HCT116 (cell line): Measurements from ENCODE around the gene CCDC126. TPM values are rescaled to one million over a fixed set of nuclear protein-coding genes. Genes with fewer than 3 reads are reported as not detected.

Experiments
- ATAC-seq: fragments of 200-7000 bp; cut with Tn5 transposase; 2 replicates; pipeline ENCODE4 v1.9.1; 2020; ENCODE audit warnings: mild to moderate bottlenecking, moderate library complexity
- BruUV-seq: library from RNA; stranded (reverse); fragments of 400-500 nt; replicated peaks from 2 replicates; lab custom pipeline; 2021; lab: Mats Ljungman, UMichigan
- CTCF ChIA-PET: fragments of 300-600 bp; sonication (Branson Sonifier 250); formaldehyde crosslinking; loops from one replicate; lab custom pipeline; 2021; ENCODE audit warnings: antibody characterized with exemption; lab: Charles Lee
- POLR2A ChIA-PET: fragments of 300-600, 350-600 bp; sonication (Branson Sonifier 250); formaldehyde crosslinking; loops from one replicate; lab custom pipeline; 2021; ENCODE audit warnings: antibody characterized with exemption; lab: Charles Lee
- RAD21 ChIA-PET, 2 experiments: fragments of 300-600 bp; sonication (Branson Sonifier 250); formaldehyde crosslinking; loops; one replicate each; lab custom pipeline; 2023; ENCODE audit warnings: low total read pairs in 2 of 2; ENCODE audit not compliant: uncharacterized antibody in 2 of 2, unreplicated experiment in 2 of 2, low non-redundant PET in 1 of 2; lab: Charles Lee
- DNase-seq: peaks from one replicate; pipeline ENCODE4 v3.0.0-alpha.2; 2010; ENCODE audit warnings: low read depth, low spot score
- H2AFZ ChIP-seq: fragments of 200-600 bp; shearing (Covaris generic), sonication (generic); 2 replicates; pipeline ENCODE4 v1.6.1; 2017; ENCODE audit warnings: low read depth, mixed run types, mixed read lengths, antibody characterized with exemption, low read length; ENCODE audit not compliant: poor library complexity, severe bottlenecking
- H3K27ac ChIP-seq: 2 replicates; pipeline ENCODE4 v1.5.1; 2012; ENCODE audit warnings: low read depth, low read length
- H3K27me3 ChIP-seq: fragments of 200-600 bp; sonication (generic); 2 replicates; pipeline ENCODE4 v1.6.1; 2016; ENCODE audit warnings: mixed run types, low read length, mixed read lengths; ENCODE audit not compliant: insufficient read depth
- H3K36me3 ChIP-seq, 2 experiments: fragments of 200-500 bp in 1 of 2; fragments of 200-600 bp in 1 of 2; sonication (Bioruptor generic) in 1 of 2; sonication (generic) in 1 of 2; 2 replicates each; pipeline versions ENCODE4 v1.5.1 to v1.6.1; 2014 to 2016; ENCODE audit warnings: low read length in 2 of 2, inconsistent platforms in 1 of 2, mixed read lengths in 1 of 2, mixed run types in 1 of 2; ENCODE audit not compliant: insufficient read depth in 2 of 2, control insufficient read depth in 1 of 2
- H3K4me1 ChIP-seq, 2 experiments: fragments of 200-600 bp in 1 of 2; sonication (generic) in 1 of 2; 2 replicates each; pipeline versions ENCODE4 v1.5.1 to v1.6.1; 2012 to 2017; ENCODE audit warnings: low read length in 2 of 2, inconsistent platforms in 1 of 2, mild to moderate bottlenecking in 1 of 2, mixed read lengths in 1 of 2, mixed run types in 1 of 2, moderate library complexity in 1 of 2; ENCODE audit not compliant: insufficient read depth in 2 of 2, control insufficient read depth in 1 of 2
- H3K4me2 ChIP-seq: fragments of 200-600 bp; sonication (generic); 2 replicates; pipeline ENCODE4 v1.6.1; 2017; ENCODE audit warnings: mixed run types, low read length, mixed read lengths
- H3K4me3 ChIP-seq, 2 experiments: fragments of 200-600 bp in 1 of 2; sonication (generic) in 1 of 2; replicated peaks in 1 of 2; 2 replicates each; pipeline ENCODE4 v1.5.1; 2011 to 2016; ENCODE audit warnings: low read length in 2 of 2, control low read depth in 1 of 2, low read depth in 1 of 2, mild to moderate bottlenecking in 1 of 2, mixed read lengths in 1 of 2, mixed run types in 1 of 2
- H3K79me2 ChIP-seq: fragments of 200-600 bp; sonication (generic); 2 replicates; pipeline ENCODE4 v1.6.1; 2017; ENCODE audit warnings: mild to moderate bottlenecking, mixed run types, low read length, moderate library complexity, mixed read lengths; ENCODE audit not compliant: insufficient read depth
- H3K9ac ChIP-seq: fragments of 200-600 bp; sonication (generic); 2 replicates; pipeline ENCODE4 v1.6.1; 2016; ENCODE audit warnings: low read length, mixed read lengths
- H3K9me2 ChIP-seq: fragments of 200-600 bp; sonication (generic), shearing (Covaris generic); 2 replicates; pipeline ENCODE4 v1.6.1; 2017; ENCODE audit warnings: mixed run types, mild to moderate bottlenecking, moderate library complexity; ENCODE audit not compliant: insufficient read depth
- H3K9me3 ChIP-seq, 2 experiments: fragments of 200-500 bp in 1 of 2; fragments of 200-600 bp in 1 of 2; sonication (Bioruptor generic) in 1 of 2; sonication (generic) in 1 of 2; 2 replicates each; pipeline ENCODE4 v1.6.1; 2014 to 2017; ENCODE audit warnings: low read length in 2 of 2, mixed read lengths in 2 of 2, inconsistent platforms in 1 of 2, low read depth in 1 of 2, mild to moderate bottlenecking in 1 of 2, mixed run types in 1 of 2, moderate library complexity in 1 of 2; ENCODE audit not compliant: control insufficient read depth in 1 of 2, insufficient read depth in 1 of 2
- H4K20me1 ChIP-seq: fragments of 200-600 bp; sonication (generic), shearing (Covaris generic); 2 replicates; pipeline ENCODE4 v1.6.1; 2017; ENCODE audit warnings: mixed run types, mild to moderate bottlenecking, moderate library complexity; ENCODE audit not compliant: insufficient read depth
- ATF3 ChIP-seq: IDR thresholded peaks from 2 replicates; pipeline ENCODE4 v1.6.1; 2012
- CBX3 ChIP-seq: IDR thresholded peaks from 2 replicates; pipeline ENCODE4 v1.6.1; 2012; ENCODE audit warnings: low read depth
- CEBPB ChIP-seq: IDR thresholded peaks from 2 replicates; pipeline ENCODE4 v1.6.1; 2012; ENCODE audit warnings: low read depth
- CTCF ChIP-seq, 3 experiments: fragments of 200-600 bp in 1 of 3; sonication (generic) in 1 of 3; IDR thresholded peaks in 2 of 3; conservative IDR thresholded peaks in 1 of 3; 2 replicates each; pipeline ENCODE4 v1.5.1; 2012 to 2017; ENCODE audit warnings: low read depth in 2 of 3, low read length in 2 of 3, antibody characterized with exemption in 1 of 3, borderline replicate concordance in 1 of 3, control low read depth in 1 of 3, mild to moderate bottlenecking in 1 of 3, mixed read lengths in 1 of 3, mixed run types in 1 of 3, moderate library complexity in 1 of 3; ENCODE audit not compliant: insufficient read depth in 1 of 3
- EGR1 ChIP-seq: IDR thresholded peaks from 2 replicates; pipeline ENCODE4 v1.6.1; 2012; ENCODE audit warnings: low read depth
- ELF1 ChIP-seq: IDR thresholded peaks from 2 replicates; pipeline ENCODE4 v1.6.1; 2012; ENCODE audit warnings: low read depth, borderline replicate concordance
- EZH2 ChIP-seq: fragments of 200-600 bp; sonication (generic); IDR thresholded peaks from 2 replicates; pipeline ENCODE4 v1.6.1; 2017; ENCODE audit warnings: antibody characterized with exemption, mixed run types
- EZH2phosphoT487 ChIP-seq: fragments of 200-600 bp; IDR thresholded peaks from 2 replicates; pipeline ENCODE4 v1.6.1; 2018; ENCODE audit warnings: antibody characterized with exemption, borderline replicate concordance
- FOSL1 ChIP-seq: IDR thresholded peaks from 2 replicates; pipeline ENCODE4 v1.6.1; 2012; ENCODE audit warnings: low read depth
- JUND ChIP-seq: IDR thresholded peaks from 2 replicates; pipeline ENCODE4 v1.6.1; 2012
- POLR2A ChIP-seq: IDR thresholded peaks from 2 replicates; pipeline ENCODE4 v1.7.0; 2011; ENCODE audit warnings: borderline replicate concordance; ENCODE audit not compliant: insufficient read depth, insufficient read length; ENCODE audit errors: extremely low read depth
- POLR2AphosphoS5 ChIP-seq: IDR thresholded peaks from 2 replicates; pipeline ENCODE4 v1.6.1; 2011; ENCODE audit warnings: mild to moderate bottlenecking, low read depth, low read length, moderate library complexity
- RAD21 ChIP-seq: IDR thresholded peaks from 2 replicates; pipeline ENCODE4 v1.6.1; 2012; ENCODE audit warnings: low read depth, mild to moderate bottlenecking
- SP1 ChIP-seq: IDR thresholded peaks from 2 replicates; pipeline ENCODE4 v1.6.1; 2012; ENCODE audit warnings: low read depth
- SRF ChIP-seq: IDR thresholded peaks from 2 replicates; pipeline ENCODE4 v1.6.1; 2012; ENCODE audit warnings: low read depth
- TCF7L2 ChIP-seq: IDR thresholded peaks from 2 replicates; pipeline ENCODE4 v1.7.0; 2011; ENCODE audit warnings: borderline replicate concordance, inconsistent platforms; ENCODE audit not compliant: insufficient read depth, insufficient read length; ENCODE audit errors: extremely low read depth
- YY1 ChIP-seq: IDR thresholded peaks from 2 replicates; pipeline ENCODE4 v1.6.1; 2011; ENCODE audit warnings: low read length, low read depth, moderate library complexity, mild to moderate bottlenecking; ENCODE audit not compliant: insufficient replicate concordance; ENCODE audit errors: extremely low read depth
- ZBTB33 ChIP-seq: IDR thresholded peaks from 2 replicates; pipeline ENCODE4 v1.6.1; 2011; ENCODE audit warnings: mild to moderate bottlenecking, low read length, moderate library complexity; ENCODE audit not compliant: insufficient replicate concordance; ENCODE audit errors: extremely low read depth
- ZFX ChIP-seq: fragments of 450-650 bp; IDR thresholded peaks from 2 replicates; pipeline ENCODE4 v1.6.1; 2017
- ZNF274 ChIP-seq: fragments of 200-500 bp; sonication (Bioruptor generic); IDR thresholded peaks from 2 replicates; pipeline ENCODE4 v1.6.1; 2014; ENCODE audit warnings: mild to moderate bottlenecking, low read depth, low read length, inconsistent platforms
- intact Hi-C: fragments of 100-400 bp; cut with micrococcal nuclease; formaldehyde crosslinking; loops from 2 replicates; pipeline ENCODE4 v1.10.0; 2022
- total RNA-seq: library from RNA; stranded (reverse); gene quantifications from one replicate; pipeline ENCODE4 v1.2.1, GENCODE V29; 2021; ENCODE audit not compliant: unreplicated experiment

CCDC126 gene
- total RNA-seq, 1 experiment from 2014 or later: 5.0 TPM

- POLR2A ChIA-PET: no interaction called here
- Histone ChIP-seq H2AFZ (peak overlapping the region; percentile 62), H3K4me3 (no peak overlapping the region), H4K20me1 (no peaks in the 10 kb centered on the region), H3K27me3 (no peaks in the 10 kb centered on the region), H3K79me2 (no peaks in the 10 kb centered on the region), H3K36me3 (no peaks in the 10 kb centered on the region), H3K9me3 (no peaks in the 10 kb centered on the region), H3K9me2 (no peaks in the 10 kb centered on the region), H3K27ac (no peak overlapping the region), H3K4me2 (peak overlapping the region; percentile 13; the same call in 1 of the 2 replicates), H3K9ac (no peak overlapping the region), H3K4me1 (peaks cover 0 to 4% of the 10 kb centered on the region in 2 experiments; a peak in 1 of 4 replicates)
- peak; percentile 77 for DNase-seq
- intact Hi-C loops: loop anchor here (1.0 to 5.0 kb wide), 7 partner anchors 23 to 1017 kb away; no protein-coding TSS in a partner anchor
- CTCF ChIA-PET: interaction anchor here (0.6 to 2.9 kb wide), 7 partner anchors 24 to 368 kb away, joined by 3 to 49 read pairs (median 4); partner anchors contain the start of gene STK31
- no TSS peak for BruUV-seq
- RAD21 ChIA-PET: interaction anchor here (0.6 to 1.1 kb wide), 4 partner anchors 127 to 485 kb away, joined by 3 to 6 read pairs (median 4); no protein-coding TSS in a partner anchor
- peak; percentile 99 for ATAC-seq
- TF ChIP-seq ZFX: no peak
- no peak for TF ChIP-seq ELF1
- no peak for TF ChIP-seq TCF7L2
- TF ChIP-seq RAD21: peak; percentile 97
- no peak for TF ChIP-seq SP1
- TF ChIP-seq EZH2: no peak
- TF ChIP-seq ATF3: no peak
- TF ChIP-seq CEBPB: no peak
- no peak for TF ChIP-seq CBX3
- TF ChIP-seq JUND: no peak
- TF ChIP-seq POLR2AphosphoS5: no peak
- TF ChIP-seq SRF: no peak
- TF ChIP-seq POLR2A: no peak
- TF ChIP-seq EZH2phosphoT487: no peak
- no peak for TF ChIP-seq ZBTB33
- peak; percentile 86 to 91 (median 90) for TF ChIP-seq CTCF (IDR thresholded peaks at IDR 0.05 in 2 of 3, conservative IDR thresholded peaks at IDR 0.05 in 1 of 3; ENCODE audit: borderline replicate concordance in 1 of 3, insufficient read depth in 1 of 3, low read depth in 2 of 3, low read length in 2 of 3)
- no peak for TF ChIP-seq FOSL1
- no peak for TF ChIP-seq EGR1
- TF ChIP-seq YY1: peak; percentile 27
- TF ChIP-seq ZNF274: no peak
These were observed 26.5 kb upstream of the CCDC126 start for GRCh38 chr7:23570592-23571200.
